GM12872 (cell line): ENCODE measurements around the gene ISCA1.

ENCODE experiments used
- TF ChIP-seq, protein P1 (sequence below): IDR thresholded peaks from 3 replicates; pipeline ENCODE4 v1.5.1; 2011; ENCODE audit warnings: low read depth, mild to moderate bottlenecking, low read length, moderate library complexity; ENCODE audit not compliant: insufficient read depth

Gene ISCA1

GRCh38 chr9:86282077-86282978 lies at the start of gene ISCA1:
Gene ISCA1 (minus strand): TSS chr9:86282538. CDS start chr9:86282458, 80 bp downstream.
- TF ChIP-seq, protein P1, sequence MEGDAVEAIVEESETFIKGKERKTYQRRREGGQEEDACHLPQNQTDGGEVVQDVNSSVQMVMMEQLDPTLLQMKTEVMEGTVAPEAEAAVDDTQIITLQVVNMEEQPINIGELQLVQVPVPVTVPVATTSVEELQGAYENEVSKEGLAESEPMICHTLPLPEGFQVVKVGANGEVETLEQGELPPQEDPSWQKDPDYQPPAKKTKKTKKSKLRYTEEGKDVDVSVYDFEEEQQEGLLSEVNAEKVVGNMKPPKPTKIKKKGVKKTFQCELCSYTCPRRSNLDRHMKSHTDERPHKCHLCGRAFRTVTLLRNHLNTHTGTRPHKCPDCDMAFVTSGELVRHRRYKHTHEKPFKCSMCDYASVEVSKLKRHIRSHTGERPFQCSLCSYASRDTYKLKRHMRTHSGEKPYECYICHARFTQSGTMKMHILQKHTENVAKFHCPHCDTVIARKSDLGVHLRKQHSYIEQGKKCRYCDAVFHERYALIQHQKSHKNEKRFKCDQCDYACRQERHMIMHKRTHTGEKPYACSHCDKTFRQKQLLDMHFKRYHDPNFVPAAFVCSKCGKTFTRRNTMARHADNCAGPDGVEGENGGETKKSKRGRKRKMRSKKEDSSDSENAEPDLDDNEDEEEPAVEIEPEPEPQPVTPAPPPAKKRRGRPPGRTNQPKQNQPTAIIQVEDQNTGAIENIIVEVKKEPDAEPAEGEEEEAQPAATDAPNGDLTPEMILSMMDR = no peak

DNA sequence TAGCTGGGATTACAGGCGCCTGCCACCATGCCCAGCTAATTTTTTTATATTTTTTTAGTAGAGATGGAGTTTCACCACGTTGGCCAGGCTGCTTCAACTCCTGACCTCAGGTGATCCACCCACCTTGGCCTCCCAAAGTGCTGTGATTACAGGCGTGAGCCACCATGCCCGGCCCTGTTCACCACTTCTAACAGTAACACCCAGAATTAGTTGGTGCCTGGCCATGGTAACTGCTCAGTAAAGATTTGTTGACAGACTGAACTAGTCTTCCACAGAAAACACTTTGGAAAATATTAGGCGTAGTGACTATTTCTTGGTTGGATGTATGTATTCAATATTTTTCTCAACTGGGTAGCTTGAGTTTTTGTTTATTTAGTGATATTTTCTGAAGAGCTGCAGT lies 47.8 kb upstream of the ISCA1 start:
- TF ChIP-seq, protein P1 = no peak

DNA sequence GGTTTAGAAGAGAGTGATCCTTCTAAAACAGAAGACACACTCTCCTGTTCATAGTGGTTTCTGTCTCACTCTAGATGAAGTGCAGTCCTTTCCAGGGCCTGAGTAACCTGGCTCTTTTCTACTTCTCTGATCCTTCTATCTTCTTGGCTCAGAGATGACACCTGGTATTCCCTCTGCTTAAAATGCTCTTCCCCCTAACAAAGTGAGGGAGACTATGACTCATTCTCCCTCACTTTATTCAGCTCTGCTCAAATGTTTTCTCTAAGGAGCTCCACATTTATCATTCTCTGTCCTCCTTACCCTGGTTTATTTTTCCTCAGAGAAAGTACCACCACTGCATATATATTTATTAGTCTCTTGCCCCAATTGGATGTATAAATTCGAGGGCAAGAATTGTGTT lies 47.3 kb upstream of the ISCA1 start:
- TF ChIP-seq, protein P1 = no peak

DNA sequence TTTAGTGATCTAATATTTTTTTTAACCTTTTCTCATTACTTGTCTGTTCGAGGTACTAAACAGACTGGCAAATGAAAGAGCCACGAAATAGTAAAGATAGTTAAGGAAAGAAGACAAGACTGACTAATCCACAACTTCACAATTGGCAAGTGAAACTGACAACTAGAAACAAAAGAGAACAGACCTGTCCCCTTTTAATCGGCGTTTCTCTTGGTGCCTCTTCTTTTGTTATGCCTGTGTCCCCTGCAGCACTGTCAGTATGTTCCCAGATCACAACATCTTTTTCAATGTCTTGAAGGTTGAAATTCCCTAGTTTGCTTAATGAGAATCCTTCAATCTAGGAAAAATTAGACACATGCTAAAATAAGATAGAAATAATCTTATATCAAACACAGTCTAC lies 45.8 kb upstream of the ISCA1 start:
- TF ChIP-seq, protein P1 = no peak

- TF ChIP-seq, protein P1 = no peak
Observed at GRCh38 chr9:86326536-86326935, 44.2 kb upstream of the ISCA1 start.

GRCh38 chr9:86324901-86325300 lies 42.6 kb upstream of the ISCA1 start:
- TF ChIP-seq, protein P1 = no peak

GRCh38 chr9:86324308-86324707 lies 42.0 kb upstream of the ISCA1 start:
- TF ChIP-seq, protein P1 = no peak
